Esophagus squamous epithelium (tissue), 5 donors: ENCODE data around the gene SHC1. TPM values are rescaled to one million over a fixed set of nuclear protein-coding genes. Genes with fewer than 3 reads are reported as not detected.
A peak's percentile ranks its signal among the peaks of the same experiment; 100 is the strongest.

Experiments used
- DNase-seq: peaks from one replicate; lab custom pipeline; 2025; lab: John Stamatoyannopoulos, UW
- H3K27ac ChIP-seq, 4 donors: fragments of 200-600 bp; sonication (generic); one replicate each; pipeline ENCODE4 v1.5.1; 2016 to 2019; ENCODE audit warnings: mild to moderate bottlenecking in 1 of 4
- H3K27me3 ChIP-seq, 4 donors: fragments of 200-600 bp; sonication (generic); 1 replicate in 3 of 4; 2 replicates in 1 of 4; pipeline versions ENCODE4 v1.5.1 to v1.6.0; 2017 to 2021; ENCODE audit warnings: antibody characterized with exemption in 1 of 4
- H3K36me3 ChIP-seq, 3 donors: fragments of 200-600 bp; sonication (generic); one replicate each; pipeline ENCODE4 v1.5.1; 2016 to 2019
- H3K4me1 ChIP-seq, 3 donors: fragments of 200-600 bp; sonication (generic); one replicate each; pipeline ENCODE4 v1.5.1; 2017 to 2019
- H3K4me3 ChIP-seq, 4 donors: fragments of 200-600 bp; sonication (generic); 1 replicate in 3 of 4; 2 replicates in 1 of 4; pipeline ENCODE4 v1.5.1; 2016 to 2019; ENCODE audit warnings: mild to moderate bottlenecking in 2 of 4, moderate library complexity in 1 of 4
- H3K9me3 ChIP-seq, 3 donors: fragments of 200-600 bp; sonication (generic); one replicate each; pipeline ENCODE4 v1.5.1; 2016 to 2019
- CTCF ChIP-seq, 6 experiments: fragments of 450-650 bp in 4 of 6; fragments of 200-600 bp in 2 of 6; sonication (generic) in 2 of 6; IDR thresholded peaks; one replicate each; pipeline ENCODE4 v1.5.1; 2016 to 2019; ENCODE audit warnings: antibody characterized with exemption in 6 of 6, mild to moderate bottlenecking in 4 of 6, moderate library complexity in 4 of 6
- POLR2A ChIP-seq, 4 donors: fragments of 450-650 bp; IDR thresholded peaks; one replicate each; pipeline ENCODE4 v1.6.1; 2017; ENCODE audit warnings: antibody characterized with exemption in 4 of 4, mild to moderate bottlenecking in 4 of 4, moderate library complexity in 3 of 4
- WGBS, 2 donors: methylation state at CpG; one replicate each; pipeline ENCODE4 v1.1.5; 2018; 5-methylcytosine and 5-hydroxymethylcytosine counted together
- intact Hi-C: fragments of 100-400 bp; cut with DNase I; formaldehyde crosslinking; loops from one replicate; pipeline ENCODE4 v1.15.0; 2022
- total RNA-seq, 4 donors: library from RNA; depleted of rRNA; stranded (reverse); fragments of >200 nt; gene quantifications; one replicate each; pipeline ENCODE4 v1.1.0, GENCODE V29; 2016
- donor health status: DM: yes; HTN: yes; CAD: no.

Gene SHC1
- total RNA-seq = 10 to 100 TPM; 37.6 to 80.9 (median 65.8) TPM

- Histone ChIP-seq H3K27me3 (no peaks in the 10 kb centered on the region), H3K36me3 (peaks cover 1 to 43% (median 20%) of the 10 kb centered on the region in 3 donors), H3K27ac (peak within 1 kb of the TSS; percentile 96 to 99 (median 98)), H3K4me1 (peaks cover 47 to 81% (median 54%) of the 10 kb centered on the region in 3 donors), H3K9me3 (no peaks in the 10 kb centered on the region), H3K4me3 (peak within 1 kb of the TSS; percentile 22 to 79 (median 44))
- peak in 3 of 4 donors; percentile 67 to 93 (median 80) for TF ChIP-seq POLR2A (IDR thresholded peaks at IDR 0.05)
- TF ChIP-seq CTCF (IDR thresholded peaks at IDR 0.05) = peak in 1 of 6 experiments; percentile 2
- peak; percentile 38 for DNase-seq
- WGBS, 2 donors = 9 to 11% methylated on average over 6 to 9 of the region's 15 CpGs
- intact Hi-C loops = no loop called here
Observed at GRCh38 chr1:154970631-154971340, at the start of gene SHC1. Gene SHC1 (minus strand): TSS chr1:154970747. CDS start chr1:154970526, 221 bp downstream.

- Histone ChIP-seq H3K4me3 (no peak overlapping the region), H3K36me3 (peaks cover 11 to 41% (median 20%) of the 10 kb centered on the region in 3 donors), H3K9me3 (no peaks in the 10 kb centered on the region), H3K4me1 (peaks cover 42 to 84% (median 50%) of the 10 kb centered on the region in 3 donors), H3K27me3 (no peaks in the 10 kb centered on the region), H3K27ac (peak overlapping the region; percentile 32 to 99 (median 70))
- TF ChIP-seq CTCF (IDR thresholded peaks at IDR 0.05) (no peak), POLR2A (IDR thresholded peaks at IDR 0.05) (no peak)
- 69 to 70% methylated on average over 11 of the region's 11 CpGs for WGBS, 2 donors
- DNase-seq = no peak
- intact Hi-C loops = no loop called here
Observed at GRCh38 chr1:155019377-155020245, 49.1 kb upstream of the SHC1 start.

GRCh38 chr1:155018617-155019348 is 48.2 kb upstream of the SHC1 start:
- H3K9me3 ChIP-seq = no peaks in the 10 kb centered on the region
- intact Hi-C loops = no loop called here
- WGBS, 2 donors = 83 to 84% methylated on average over 6 of the region's 8 CpGs
- peaks cover 16 to 50% (median 28%) of the 10 kb centered on the region in 3 donors for H3K36me3 ChIP-seq
- peak overlapping the region; percentile 0 to 99 (median 92) for H3K27ac ChIP-seq
- H3K4me3 ChIP-seq = no peak overlapping the region
- TF ChIP-seq CTCF (IDR thresholded peaks at IDR 0.05) (no peak), POLR2A (IDR thresholded peaks at IDR 0.05) (no peak)
- H3K27me3 ChIP-seq = no peaks in the 10 kb centered on the region
- peaks cover 50 to 93% (median 58%) of the 10 kb centered on the region in 3 donors for H3K4me1 ChIP-seq
- DNase-seq = no peak

GRCh38 chr1:155017946-155018316 is 47.4 kb upstream of the SHC1 start:
- Histone ChIP-seq H3K4me3 (peak overlapping the region; percentile 21 to 68 (median 41)), H3K27ac (peak overlapping the region; percentile 85 to 99 (median 96)), H3K9me3 (no peaks in the 10 kb centered on the region), H3K36me3 (peaks cover 16 to 58% (median 29%) of the 10 kb centered on the region in 3 donors), H3K27me3 (no peaks in the 10 kb centered on the region), H3K4me1 (peaks cover 58 to 98% (median 67%) of the 10 kb centered on the region in 3 donors)
- TF ChIP-seq POLR2A (IDR thresholded peaks at IDR 0.05) = no peak
- TF ChIP-seq CTCF (IDR thresholded peaks at IDR 0.05) = no peak
- DNase-seq = no peak
- intact Hi-C loops = no loop called here
- WGBS, 2 donors = 28 to 48% methylated on average over 5 of the region's 6 CpGs
